Loucy (cell line): ENCODE measurements around the gene ABCB11.

ENCODE experiments used
- EZH2phosphoT487 ChIP-seq: fragments of 200-600 bp; IDR thresholded peaks from 2 replicates; pipeline ENCODE4 v1.6.1; 2018; ENCODE audit warnings: antibody characterized with exemption, mild to moderate bottlenecking, moderate library complexity, borderline replicate concordance
- TF ChIP-seq, protein P1 (sequence below): fragments of 200-600 bp; sonication (generic); conservative IDR thresholded peaks from 2 replicates; pipeline ENCODE4 v1.5.1; 2014; ENCODE audit warnings: mild to moderate bottlenecking, antibody characterized with exemption, low read length

DNA sequence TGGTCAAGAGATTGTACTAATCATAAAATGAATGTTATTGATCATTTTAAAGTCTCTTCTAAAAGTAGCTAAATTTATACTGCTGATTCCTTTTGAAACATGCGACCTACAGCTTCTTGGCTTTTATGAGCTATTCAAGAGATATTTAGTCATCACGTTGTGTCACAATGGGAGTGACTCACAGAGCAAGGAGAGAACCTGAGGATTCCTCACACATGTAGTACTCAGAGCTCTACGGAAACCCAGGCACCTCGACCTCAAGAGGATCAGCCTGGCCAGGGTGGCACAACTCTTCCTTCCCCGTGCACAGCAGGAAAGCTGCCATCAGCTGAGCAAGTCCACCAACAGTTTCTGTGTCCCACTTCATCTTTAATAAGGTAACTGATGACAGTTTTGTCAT lies 38.2 kb upstream of the ABCB11 start, which contains the start of gene DHRS9:
- TF ChIP-seq, protein P1, sequence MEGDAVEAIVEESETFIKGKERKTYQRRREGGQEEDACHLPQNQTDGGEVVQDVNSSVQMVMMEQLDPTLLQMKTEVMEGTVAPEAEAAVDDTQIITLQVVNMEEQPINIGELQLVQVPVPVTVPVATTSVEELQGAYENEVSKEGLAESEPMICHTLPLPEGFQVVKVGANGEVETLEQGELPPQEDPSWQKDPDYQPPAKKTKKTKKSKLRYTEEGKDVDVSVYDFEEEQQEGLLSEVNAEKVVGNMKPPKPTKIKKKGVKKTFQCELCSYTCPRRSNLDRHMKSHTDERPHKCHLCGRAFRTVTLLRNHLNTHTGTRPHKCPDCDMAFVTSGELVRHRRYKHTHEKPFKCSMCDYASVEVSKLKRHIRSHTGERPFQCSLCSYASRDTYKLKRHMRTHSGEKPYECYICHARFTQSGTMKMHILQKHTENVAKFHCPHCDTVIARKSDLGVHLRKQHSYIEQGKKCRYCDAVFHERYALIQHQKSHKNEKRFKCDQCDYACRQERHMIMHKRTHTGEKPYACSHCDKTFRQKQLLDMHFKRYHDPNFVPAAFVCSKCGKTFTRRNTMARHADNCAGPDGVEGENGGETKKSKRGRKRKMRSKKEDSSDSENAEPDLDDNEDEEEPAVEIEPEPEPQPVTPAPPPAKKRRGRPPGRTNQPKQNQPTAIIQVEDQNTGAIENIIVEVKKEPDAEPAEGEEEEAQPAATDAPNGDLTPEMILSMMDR = no peak
- TF ChIP-seq EZH2phosphoT487 = no peak
